Breast epithelium (tissue), 3 donors: Measurements from ENCODE around the gene ENOPH1.

Source experiments
- CTCF ChIP-seq, 3 donors: fragments of 450-650 bp; IDR thresholded peaks; one replicate each; pipeline ENCODE4 v1.5.1; 2016 to 2017; ENCODE audit warnings: antibody characterized with exemption in 3 of 3, mild to moderate bottlenecking in 3 of 3, moderate library complexity in 3 of 3
- POLR2A ChIP-seq: fragments of 450-650 bp; IDR thresholded peaks from one replicate; pipeline ENCODE4 v1.6.1; 2016; ENCODE audit warnings: antibody characterized with exemption, mild to moderate bottlenecking, moderate library complexity

GRCh38 chr4:82493721-82494425 is 63.5 kb downstream of the ENOPH1 start:
- TF ChIP-seq CTCF (IDR thresholded peaks at IDR 0.05) (no peak), POLR2A (no peak)
